OCI-LY1 (cell line): Measurements from ENCODE around the gene CHST7.

ENCODE experiments used
- H2AFZ ChIP-seq: fragments of 200-600 bp; sonication (generic), shearing (Covaris generic); 2 replicates; pipeline ENCODE4 v1.6.0; 2014; ENCODE audit warnings: antibody characterized with exemption, mild to moderate bottlenecking, low read length
- H3F3A ChIP-seq: fragments of 200-600 bp; sonication (generic), shearing (Covaris generic); 2 replicates; pipeline ENCODE4 v1.6.0; 2014; ENCODE audit warnings: mild to moderate bottlenecking, antibody characterized with exemption, low read length, moderate library complexity; ENCODE audit not compliant: insufficient read depth
- H3K27ac ChIP-seq: fragments of 200-600 bp; sonication (generic); 2 replicates; pipeline ENCODE4 v1.5.1; 2014; ENCODE audit warnings: low read length, mixed run types, mild to moderate bottlenecking, low read depth; ENCODE audit not compliant: poor library complexity, severe bottlenecking
- H3K27me3 ChIP-seq: fragments of 200-600 bp; sonication (generic); 2 replicates; pipeline ENCODE4 v1.6.0; 2014; ENCODE audit warnings: antibody characterized with exemption, mild to moderate bottlenecking, low read length, moderate library complexity; ENCODE audit not compliant: insufficient read depth
- H3K36me3 ChIP-seq: fragments of 200-600 bp; sonication (generic); 2 replicates; pipeline ENCODE4 v1.6.1; 2014; ENCODE audit warnings: mild to moderate bottlenecking, antibody characterized with exemption, low read length, moderate library complexity, mixed read lengths; ENCODE audit not compliant: insufficient read depth
- H3K4me1 ChIP-seq: fragments of 200-600 bp; sonication (generic); 2 replicates; pipeline ENCODE4 v1.5.1; 2014; ENCODE audit warnings: mild to moderate bottlenecking, low read length, moderate library complexity; ENCODE audit not compliant: insufficient read depth, severe bottlenecking
- H3K4me2 ChIP-seq: fragments of 200-600 bp; sonication (generic), shearing (Covaris generic); 2 replicates; pipeline ENCODE4 v1.6.1; 2014; ENCODE audit warnings: low read length
- H3K4me3 ChIP-seq: fragments of 200-600 bp; sonication (generic); 2 replicates; pipeline ENCODE4 v1.5.1; 2014; ENCODE audit warnings: low read length, low read depth, mild to moderate bottlenecking, mixed read lengths; ENCODE audit not compliant: poor library complexity, severe bottlenecking
- H3K79me2 ChIP-seq: fragments of 200-600 bp; shearing (Covaris generic); 2 replicates; pipeline ENCODE4 v1.6.1; 2016; ENCODE audit warnings: mixed run types, low read length, mixed read lengths; ENCODE audit not compliant: insufficient read depth
- H3K9ac ChIP-seq: fragments of 200-600 bp; sonication (generic), shearing (Covaris generic); 2 replicates; pipeline ENCODE4 v1.6.1; 2014; ENCODE audit warnings: mild to moderate bottlenecking, low read length, mixed read lengths
- H3K9me2 ChIP-seq: fragments of 200-600 bp; sonication (generic), shearing (Covaris generic); 2 replicates; pipeline ENCODE4 v1.6.1; 2014; ENCODE audit warnings: low read depth, mild to moderate bottlenecking, low read length, mixed read lengths
- H3K9me3 ChIP-seq: fragments of 200-600 bp; shearing (Covaris generic); 2 replicates; pipeline ENCODE4 v1.6.1; 2014; ENCODE audit warnings: low read length, mixed read lengths
- H4K20me1 ChIP-seq: fragments of 200-600 bp; sonication (generic), shearing (Covaris generic); 2 replicates; pipeline ENCODE4 v1.6.0; 2016; ENCODE audit warnings: mild to moderate bottlenecking, low read length; ENCODE audit not compliant: insufficient read depth
- EZH2 ChIP-seq: fragments of 200-600 bp; sonication (generic), shearing (Covaris generic); IDR thresholded peaks from 2 replicates; pipeline ENCODE4 v1.8.0; 2017; ENCODE audit warnings: borderline replicate concordance, mixed run types, mild to moderate bottlenecking, antibody characterized with exemption, low read length, moderate library complexity, mixed read lengths
- TF ChIP-seq, protein P1 (sequence below): fragments of 200-600 bp; sonication (generic), shearing (Covaris generic); IDR thresholded peaks from 2 replicates; pipeline ENCODE4 v1.5.1; 2017; ENCODE audit warnings: mild to moderate bottlenecking, antibody characterized with exemption, low read length, moderate library complexity, mixed read lengths

The CHST7 gene

GRCh38 chrX:46630141-46630540, 56.6 kb downstream of the CHST7 start:
- H3K9me2 ChIP-seq, result no peaks in the 10 kb centered on the region
- no peak overlapping the region for H3K4me3 ChIP-seq
- TF ChIP-seq, protein P1, sequence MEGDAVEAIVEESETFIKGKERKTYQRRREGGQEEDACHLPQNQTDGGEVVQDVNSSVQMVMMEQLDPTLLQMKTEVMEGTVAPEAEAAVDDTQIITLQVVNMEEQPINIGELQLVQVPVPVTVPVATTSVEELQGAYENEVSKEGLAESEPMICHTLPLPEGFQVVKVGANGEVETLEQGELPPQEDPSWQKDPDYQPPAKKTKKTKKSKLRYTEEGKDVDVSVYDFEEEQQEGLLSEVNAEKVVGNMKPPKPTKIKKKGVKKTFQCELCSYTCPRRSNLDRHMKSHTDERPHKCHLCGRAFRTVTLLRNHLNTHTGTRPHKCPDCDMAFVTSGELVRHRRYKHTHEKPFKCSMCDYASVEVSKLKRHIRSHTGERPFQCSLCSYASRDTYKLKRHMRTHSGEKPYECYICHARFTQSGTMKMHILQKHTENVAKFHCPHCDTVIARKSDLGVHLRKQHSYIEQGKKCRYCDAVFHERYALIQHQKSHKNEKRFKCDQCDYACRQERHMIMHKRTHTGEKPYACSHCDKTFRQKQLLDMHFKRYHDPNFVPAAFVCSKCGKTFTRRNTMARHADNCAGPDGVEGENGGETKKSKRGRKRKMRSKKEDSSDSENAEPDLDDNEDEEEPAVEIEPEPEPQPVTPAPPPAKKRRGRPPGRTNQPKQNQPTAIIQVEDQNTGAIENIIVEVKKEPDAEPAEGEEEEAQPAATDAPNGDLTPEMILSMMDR, result no peak
- no peak for TF ChIP-seq EZH2
- H3K27me3 ChIP-seq, result no peaks in the 10 kb centered on the region
- H3K9ac ChIP-seq, result no peak overlapping the region
- H3K4me1 ChIP-seq, result no peaks in the 10 kb centered on the region
- no peak overlapping the region for H3K27ac ChIP-seq
- no peaks in the 10 kb centered on the region for H3K9me3 ChIP-seq
- no peak overlapping the region for H3K4me2 ChIP-seq
- no peaks in the 10 kb centered on the region for H3K79me2 ChIP-seq
- no peaks in the 10 kb centered on the region for H4K20me1 ChIP-seq
- H2AFZ ChIP-seq, result no peak overlapping the region
- peaks cover 45% of the 10 kb centered on the region; the same call in 1 of the 2 replicates for H3K36me3 ChIP-seq
- H3F3A ChIP-seq, result no peaks in the 10 kb centered on the region

DNA sequence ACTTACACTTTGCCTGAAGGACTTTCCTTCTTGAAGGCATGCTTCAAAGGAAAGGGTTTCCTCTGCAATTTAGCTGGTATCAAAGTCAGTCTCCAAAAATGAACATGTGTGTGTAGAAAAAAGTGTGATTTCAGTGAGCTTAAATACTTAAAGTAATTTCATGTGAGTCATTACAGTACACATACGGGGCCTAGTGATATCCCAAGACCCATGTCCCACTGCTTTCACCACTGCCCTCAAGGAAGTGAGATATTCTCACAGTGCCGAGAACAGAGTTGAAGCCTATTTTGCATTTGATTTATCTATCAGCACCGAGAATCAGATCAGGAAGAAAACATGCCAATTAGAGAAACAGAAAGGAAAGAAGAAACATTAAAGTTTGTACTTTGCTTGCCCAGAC, 61.0 kb downstream of the CHST7 start:
- Histone ChIP-seq H3K27ac (no peak overlapping the region), H3K4me1 (no peaks in the 10 kb centered on the region), H3K79me2 (no peaks in the 10 kb centered on the region), H3K9me3 (no peaks in the 10 kb centered on the region), H3K4me3 (no peak overlapping the region), H4K20me1 (no peaks in the 10 kb centered on the region), H3K27me3 (no peaks in the 10 kb centered on the region), H3F3A (no peaks in the 10 kb centered on the region), H3K4me2 (no peak overlapping the region), H3K9ac (no peak overlapping the region), H3K36me3 (peaks cover 34% of the 10 kb centered on the region; the same call in 1 of the 2 replicates), H2AFZ (no peak overlapping the region), H3K9me2 (no peaks in the 10 kb centered on the region)
- TF ChIP-seq EZH2, result no peak
- TF ChIP-seq, protein P1, result no peak

GRCh38 chrX:46635186-46635585, 61.6 kb downstream of the CHST7 start:
- no peak overlapping the region for H3K27ac ChIP-seq
- no peaks in the 10 kb centered on the region for H4K20me1 ChIP-seq
- no peak overlapping the region for H3K4me3 ChIP-seq
- H3K4me1 ChIP-seq, result no peaks in the 10 kb centered on the region
- no peaks in the 10 kb centered on the region for H3K27me3 ChIP-seq
- TF ChIP-seq EZH2, result no peak
- TF ChIP-seq, protein P1, result no peak
- H2AFZ ChIP-seq, result no peak overlapping the region
- H3K4me2 ChIP-seq, result no peak overlapping the region
- no peaks in the 10 kb centered on the region for H3F3A ChIP-seq
- no peaks in the 10 kb centered on the region for H3K9me2 ChIP-seq
- peaks cover 29% of the 10 kb centered on the region; the same call in 1 of the 2 replicates for H3K36me3 ChIP-seq
- H3K79me2 ChIP-seq, result no peaks in the 10 kb centered on the region
- no peak overlapping the region for H3K9ac ChIP-seq
- H3K9me3 ChIP-seq, result no peaks in the 10 kb centered on the region
